Fibroblast of upper back skin (primary cell): ENCODE data around the gene ORAI2.
A peak's percentile ranks its signal among the peaks of the same experiment; 100 is the strongest.

Experiments used
- DNase-seq: peaks from one replicate; pipeline ENCODE4 v3.0.0-alpha.2; 2013

ORAI2 gene

DNA sequence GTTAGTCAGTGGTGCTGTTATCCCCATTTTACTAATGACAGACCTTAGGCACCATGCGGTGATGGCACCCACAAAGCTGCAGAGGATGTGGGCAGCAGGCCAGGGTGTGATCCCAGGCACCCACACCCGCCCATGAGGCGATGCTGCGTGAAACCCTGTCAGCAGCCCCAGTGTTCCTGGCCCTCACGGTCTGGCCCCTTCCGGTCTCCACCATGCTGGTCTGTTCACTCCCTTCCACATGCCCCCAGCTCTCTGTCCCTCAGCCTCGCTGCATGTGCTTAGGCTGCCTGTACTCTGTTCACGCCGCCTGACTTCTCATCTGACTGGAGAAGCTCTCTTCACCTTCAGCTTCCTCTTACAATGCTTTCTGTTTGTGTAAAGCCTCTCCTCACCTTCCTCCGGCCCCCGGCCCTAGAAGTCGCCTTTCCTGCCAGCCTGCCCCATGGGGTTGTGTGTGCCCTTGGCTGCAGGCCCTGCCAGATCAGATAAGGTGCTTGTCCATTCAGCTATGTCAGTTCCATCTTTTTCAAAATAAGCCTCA is 17.6 kb upstream of the ORAI2 start:
- DNase-seq = no peak

DNA sequence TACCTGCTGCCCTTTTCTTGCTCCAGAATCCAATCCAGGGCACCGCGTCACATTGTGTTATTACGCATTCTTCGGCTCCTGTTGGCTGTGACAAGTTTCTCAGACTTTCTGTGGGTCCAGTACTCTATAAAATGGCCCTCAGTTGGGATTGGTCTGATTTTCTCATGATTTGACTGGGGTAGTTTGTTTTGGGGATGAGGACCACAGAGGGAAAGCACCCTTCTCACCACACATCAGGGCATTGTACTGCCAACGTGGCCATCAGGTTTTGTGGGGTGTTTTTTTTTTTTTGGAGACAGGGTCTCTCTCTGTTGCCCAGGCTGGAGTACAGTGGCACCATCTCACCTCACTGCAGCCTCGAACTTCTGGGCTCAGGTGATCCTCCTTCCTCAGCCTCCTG is 17.0 kb upstream of the ORAI2 start:
- no peak for DNase-seq

DNA sequence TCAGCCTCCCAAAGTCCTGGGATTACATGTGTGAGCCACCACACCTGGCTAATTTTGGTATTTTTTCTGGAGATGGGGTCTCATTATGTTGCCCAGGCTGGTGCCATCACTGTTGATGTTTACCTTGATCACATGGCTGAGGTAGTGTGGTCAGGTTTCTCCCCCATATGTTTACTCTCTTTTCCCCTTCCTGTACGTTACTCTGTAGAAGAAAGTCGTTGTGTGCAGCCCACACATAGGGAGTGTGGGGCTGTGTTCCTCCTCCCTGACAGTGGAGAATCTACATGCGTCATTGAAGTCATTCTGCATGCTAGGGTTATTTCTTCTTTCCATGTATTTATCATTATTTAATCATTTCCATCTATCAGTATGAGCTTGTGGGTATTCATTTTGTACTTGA is 16.3 kb upstream of the ORAI2 start:
- no peak for DNase-seq

GRCh38 chr7:102418592-102418991 is 14.8 kb upstream of the ORAI2 start:
- no peak for DNase-seq

- no peak for DNase-seq
These were observed 11.6 kb upstream of the ORAI2 start for GRCh38 chr7:102421706-102422240.

DNA sequence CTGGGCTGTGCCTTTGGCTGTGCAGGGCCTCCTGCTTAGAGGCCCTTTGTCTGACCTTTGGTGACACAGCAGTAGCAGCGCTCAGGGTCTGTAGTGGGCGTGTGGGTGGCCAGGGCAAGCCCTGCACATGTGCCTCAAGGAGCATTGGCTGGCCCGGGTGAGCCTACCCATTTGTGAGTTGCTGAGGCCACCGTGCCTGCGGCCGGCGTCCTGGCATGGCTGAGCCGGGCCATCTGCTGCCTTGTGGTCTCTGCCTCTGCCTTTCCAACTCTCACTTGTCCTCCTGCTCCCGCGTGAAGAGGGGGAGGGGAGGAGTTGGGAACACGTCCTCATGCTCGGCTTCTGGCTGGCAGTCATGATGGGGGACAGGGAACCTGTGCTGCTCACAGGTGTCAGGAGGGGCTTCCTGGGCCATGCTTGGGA is 9.2 kb upstream of the ORAI2 start:
- DNase-seq = no peak

- DNase-seq = no peak
These were observed 8.6 kb upstream of the ORAI2 start for GRCh38 chr7:102424787-102425218.

DNA sequence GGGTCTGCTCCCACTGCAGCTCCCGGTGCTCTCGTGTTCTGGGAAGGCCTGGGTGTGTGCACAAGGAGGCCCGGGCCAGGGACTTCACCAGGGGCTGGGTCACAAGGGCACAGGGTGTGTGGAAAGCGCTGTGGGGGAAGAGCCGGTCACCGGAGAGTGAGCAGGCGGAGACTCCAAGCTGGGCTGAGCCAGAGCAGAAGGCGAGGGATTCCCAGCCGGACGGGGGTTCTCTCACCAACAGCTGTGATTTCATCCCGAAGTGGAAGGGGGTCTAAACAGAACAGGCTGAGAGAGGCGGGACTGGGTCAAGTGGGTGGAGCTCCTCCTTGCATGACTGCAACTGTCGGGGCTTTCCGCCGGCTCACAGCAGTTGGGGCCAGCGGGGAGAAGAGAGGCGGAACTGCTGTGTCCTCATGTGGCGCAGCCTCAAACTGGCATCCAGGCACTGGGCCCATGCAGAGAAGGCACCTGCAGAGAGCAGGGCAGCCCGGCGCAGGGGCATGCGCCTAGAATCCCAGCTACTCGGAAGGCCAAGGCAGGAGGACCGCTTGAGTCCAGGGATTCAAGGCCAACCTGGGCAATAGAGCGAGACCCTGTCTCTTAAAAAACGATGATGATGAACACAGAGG is 7.6 kb upstream of the ORAI2 start:
- DNase-seq = no peak

DNA sequence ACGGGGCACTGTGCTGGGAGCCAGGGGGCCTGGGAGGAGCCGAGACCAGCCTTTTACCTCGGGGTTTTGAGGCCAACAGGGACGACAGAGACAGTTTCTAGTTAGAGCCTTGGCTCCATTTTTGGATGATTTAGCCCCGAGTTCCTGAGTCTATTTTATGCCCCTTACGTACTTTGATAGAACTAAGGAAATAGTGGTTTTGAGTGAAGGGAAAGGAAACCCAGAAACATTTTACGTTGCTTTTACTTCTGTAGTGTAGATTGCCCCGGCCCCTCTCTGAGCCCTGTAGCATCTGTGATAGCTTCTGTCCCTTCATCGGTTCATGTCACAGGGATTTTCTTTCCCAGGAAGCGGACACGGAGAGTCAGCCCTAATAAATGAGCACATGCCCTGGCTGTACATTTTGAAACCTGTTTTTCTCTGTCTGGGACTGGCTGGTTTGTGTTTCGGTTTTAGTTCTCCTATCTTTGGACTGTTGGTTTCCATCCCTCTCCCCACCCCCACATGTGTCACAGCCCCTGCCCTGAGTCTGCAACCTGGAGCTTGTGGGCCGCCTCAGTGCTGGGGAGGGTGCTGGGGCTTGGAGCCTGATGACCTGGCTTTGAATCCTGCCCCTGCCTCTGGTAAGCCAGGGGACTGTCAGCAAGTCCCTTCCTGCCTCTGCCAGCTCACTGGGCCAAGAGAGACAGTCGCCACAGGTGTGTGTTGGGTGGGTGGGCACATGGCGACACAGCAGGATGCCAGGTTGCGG is 6.9 kb upstream of the ORAI2 start:
- DNase-seq = no peak

- no peak for DNase-seq
These were observed 6.4 kb upstream of the ORAI2 start for GRCh38 chr7:102427019-102427405.

- no peak for DNase-seq
These were observed 4.1 kb upstream of the ORAI2 start for GRCh38 chr7:102429141-102429899.

DNA sequence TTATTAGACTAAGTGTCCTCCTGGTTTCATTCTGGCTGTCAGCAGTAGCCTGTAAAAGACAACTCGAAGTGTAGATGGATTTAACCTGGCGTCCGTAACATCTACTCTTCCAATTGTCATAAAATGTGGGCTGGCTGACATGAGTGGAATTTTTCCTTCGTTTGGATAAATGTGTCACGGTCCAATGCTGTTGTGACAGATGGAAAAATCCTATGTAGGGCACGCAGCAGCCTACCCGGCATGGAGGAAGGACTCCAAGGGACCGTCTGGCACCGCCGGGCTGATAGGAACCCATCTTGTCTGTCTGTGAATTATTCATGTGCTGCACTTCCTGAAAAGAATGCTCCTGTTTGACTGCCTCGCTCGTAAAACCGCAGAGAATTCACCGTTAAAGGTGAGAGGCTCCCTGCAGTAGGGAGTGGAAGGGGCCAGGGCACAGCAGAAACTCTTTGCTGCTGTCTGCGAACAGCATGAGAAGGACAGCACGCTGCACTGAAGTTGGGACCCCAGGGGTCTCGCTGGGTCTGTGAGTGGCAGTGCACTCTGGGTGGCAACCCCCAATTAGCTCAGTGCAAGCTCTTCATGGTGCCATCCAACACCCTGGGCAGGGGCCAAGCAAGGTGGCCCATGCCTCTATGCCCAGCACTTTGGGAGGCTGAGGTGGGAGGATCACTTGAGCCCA is 1.6 kb upstream of the ORAI2 start:
- no peak for DNase-seq

- no peak for DNase-seq
These were observed 745 bp upstream of the ORAI2 start for GRCh38 chr7:102432442-102433218.

DNA sequence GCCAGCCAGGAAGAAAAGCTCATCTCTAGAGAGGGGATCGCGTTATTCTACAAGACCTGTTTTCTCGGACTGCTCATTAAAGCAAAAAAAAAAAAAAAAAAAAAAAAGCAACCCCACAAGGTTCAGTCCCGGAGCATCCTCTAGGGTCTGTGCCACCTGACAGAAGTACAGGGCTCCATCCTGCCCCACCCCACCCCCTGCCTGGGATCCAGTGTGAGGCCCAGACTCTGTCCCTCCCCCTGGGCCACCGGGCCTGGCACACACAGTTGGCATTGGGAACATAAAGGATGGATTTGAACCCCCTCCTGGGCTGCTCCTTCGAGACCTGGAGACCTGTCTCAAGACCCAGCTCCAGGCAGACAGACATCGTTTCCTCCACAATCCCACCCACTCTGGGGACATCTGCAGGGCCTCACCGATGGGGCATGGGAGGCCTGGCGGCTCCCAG is 688 bp downstream of the ORAI2 start:
- DNase-seq = peak; percentile 23

DNA sequence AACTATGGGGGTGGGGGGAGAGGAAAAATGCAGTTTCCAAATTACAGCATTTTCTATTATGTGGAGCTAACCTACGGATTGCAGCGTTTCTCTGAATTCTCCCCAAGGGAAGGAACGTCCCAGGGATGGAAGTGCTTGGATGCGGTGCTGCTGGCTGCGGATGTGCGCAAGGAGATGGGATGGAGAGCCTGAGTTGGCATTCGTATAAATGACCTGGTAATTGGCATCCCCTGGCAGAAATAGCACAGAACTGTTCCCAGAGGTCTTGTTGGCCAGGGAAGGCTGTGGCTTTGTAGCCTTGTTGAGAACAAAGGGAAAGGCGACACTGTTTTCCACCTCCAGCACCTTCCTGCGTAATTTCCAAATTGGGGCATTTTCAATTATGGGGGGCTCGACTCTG is 2.7 kb downstream of the ORAI2 start:
- DNase-seq = no peak

GRCh38 chr7:102439963-102440795 is 6.8 kb downstream of the ORAI2 start:
- peak; percentile 75 for DNase-seq

- DNase-seq = no peak
These were observed 11.7 kb downstream of the ORAI2 start for GRCh38 chr7:102444961-102445673.

GRCh38 chr7:102445674-102446071 is 12.3 kb downstream of the ORAI2 start:
- DNase-seq = no peak

GRCh38 chr7:102446387-102447156 is 13.2 kb downstream of the ORAI2 start:
- no peak for DNase-seq
